Choroid plexus epithelial cell (primary cell): Measurements from ENCODE around the gene TBC1D12.

Source experiments
- DNase-seq: peaks from one replicate; pipeline ENCODE4 v3.0.0-alpha.2; 2010; ENCODE audit warnings: low read depth
- H3K4me3 ChIP-seq: 2 replicates; pipeline ENCODE4 v1.5.1; 2011; ENCODE audit warnings: low read depth, mild to moderate bottlenecking, control low read depth, low read length, moderate library complexity
- TF ChIP-seq, protein P1 (sequence below): conservative IDR thresholded peaks from 2 replicates; pipeline ENCODE4 v1.5.1; 2011; ENCODE audit warnings: low read depth, mild to moderate bottlenecking, control low read depth, inconsistent platforms, low read length, moderate library complexity

Gene TBC1D12

GRCh38 chr10:94571081-94571480 is 168.7 kb downstream of the TBC1D12 start:
- no peak overlapping the region for H3K4me3 ChIP-seq
- TF ChIP-seq, protein P1, sequence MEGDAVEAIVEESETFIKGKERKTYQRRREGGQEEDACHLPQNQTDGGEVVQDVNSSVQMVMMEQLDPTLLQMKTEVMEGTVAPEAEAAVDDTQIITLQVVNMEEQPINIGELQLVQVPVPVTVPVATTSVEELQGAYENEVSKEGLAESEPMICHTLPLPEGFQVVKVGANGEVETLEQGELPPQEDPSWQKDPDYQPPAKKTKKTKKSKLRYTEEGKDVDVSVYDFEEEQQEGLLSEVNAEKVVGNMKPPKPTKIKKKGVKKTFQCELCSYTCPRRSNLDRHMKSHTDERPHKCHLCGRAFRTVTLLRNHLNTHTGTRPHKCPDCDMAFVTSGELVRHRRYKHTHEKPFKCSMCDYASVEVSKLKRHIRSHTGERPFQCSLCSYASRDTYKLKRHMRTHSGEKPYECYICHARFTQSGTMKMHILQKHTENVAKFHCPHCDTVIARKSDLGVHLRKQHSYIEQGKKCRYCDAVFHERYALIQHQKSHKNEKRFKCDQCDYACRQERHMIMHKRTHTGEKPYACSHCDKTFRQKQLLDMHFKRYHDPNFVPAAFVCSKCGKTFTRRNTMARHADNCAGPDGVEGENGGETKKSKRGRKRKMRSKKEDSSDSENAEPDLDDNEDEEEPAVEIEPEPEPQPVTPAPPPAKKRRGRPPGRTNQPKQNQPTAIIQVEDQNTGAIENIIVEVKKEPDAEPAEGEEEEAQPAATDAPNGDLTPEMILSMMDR: no peak
- DNase-seq: no peak

- H3K4me3 ChIP-seq: no peak overlapping the region
- DNase-seq: peak; percentile 42
- TF ChIP-seq, protein P1: no peak
Measured at GRCh38 chr10:94571528-94571927, 169.2 kb downstream of the TBC1D12 start.

DNA sequence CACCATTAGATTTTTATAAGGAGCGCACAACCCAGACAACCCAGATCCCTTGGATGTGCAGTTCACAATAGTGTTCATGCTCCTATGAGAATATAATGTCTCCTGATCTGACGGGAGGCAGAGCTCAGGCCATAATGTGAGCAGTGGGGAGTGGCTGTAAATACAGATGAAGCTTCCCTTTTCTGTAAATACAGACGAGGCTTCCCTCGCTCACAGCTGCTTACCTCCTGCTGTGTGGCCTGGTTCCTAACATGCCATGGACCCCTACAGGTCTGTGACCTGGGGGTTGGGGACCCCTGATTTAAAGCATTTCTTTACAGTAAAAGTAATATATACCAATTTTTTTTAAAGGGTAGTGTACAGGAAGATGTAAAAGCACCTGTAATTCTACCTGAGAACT is 176.4 kb downstream of the TBC1D12 start:
- DNase-seq: no peak
- no peak overlapping the region for H3K4me3 ChIP-seq
- TF ChIP-seq, protein P1: no peak

GRCh38 chr10:94583124-94583523 is 180.8 kb downstream of the TBC1D12 start:
- TF ChIP-seq, protein P1: no peak
- DNase-seq: no peak
- H3K4me3 ChIP-seq: no peak overlapping the region
